ENCODE results near the gene RPS6KA2.

DNA sequence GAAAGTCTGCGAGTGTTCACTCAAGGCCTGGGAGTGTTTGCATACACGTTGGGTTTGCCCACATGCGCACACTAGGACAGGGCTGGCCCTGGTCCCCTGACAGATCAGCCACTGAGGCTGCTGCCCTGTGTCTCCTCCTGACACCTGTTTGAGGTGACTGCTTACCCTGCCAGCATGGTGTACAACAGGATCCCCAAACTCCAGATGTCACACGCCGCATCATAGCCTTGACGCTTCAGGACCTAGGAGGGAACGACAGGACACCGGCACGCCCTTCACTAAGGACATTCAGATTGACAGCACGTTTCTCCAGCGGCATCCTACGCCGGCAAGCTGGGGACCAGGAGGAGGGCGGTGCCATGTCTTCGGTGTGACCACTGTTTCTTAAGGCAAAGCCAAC, 207.3 kb downstream of the RPS6KA2 start:
- TF ChIP-seq EZH2phosphoT487 (IDR thresholded peaks at IDR 0.05; ENCODE audit: insufficient read depth, low read depth), result no peak
- TF ChIP-seq EZH2 (IDR thresholded peaks at IDR 0.05; ENCODE audit: insufficient read depth, poor library complexity, severe bottlenecking), result no peak

Measured in GM23248 (cell line).